Right forelimb (tissue), 1 donor: ENCODE measurements around the gene SOCS7.
A peak's percentile ranks its signal among the peaks of the same experiment; 100 is the strongest.

Experiments
- DNase-seq: peaks from one replicate; pipeline ENCODE4 v3.0.0-alpha.2; 2018

SOCS7 gene

DNA sequence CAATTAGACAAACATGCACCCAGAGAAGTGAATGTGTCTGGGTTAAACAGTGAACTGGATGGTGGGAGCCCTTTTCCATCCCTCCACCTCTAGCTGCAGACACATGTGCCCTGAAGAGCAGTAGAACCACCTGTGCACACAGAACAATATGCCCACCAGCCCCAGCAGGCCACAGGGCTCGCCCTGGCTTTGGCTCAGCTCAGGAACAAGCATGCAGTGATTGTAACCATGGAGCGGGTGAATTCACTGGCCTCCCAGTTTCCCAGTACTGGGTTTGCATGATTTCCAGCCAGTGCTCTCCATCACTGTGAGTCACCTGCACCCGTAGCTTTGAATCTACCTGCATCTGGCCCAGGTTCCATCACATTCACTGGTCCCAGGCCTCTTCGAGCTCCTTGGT, 13.1 kb upstream of the SOCS7 start:
- DNase-seq, result no peak

DNA sequence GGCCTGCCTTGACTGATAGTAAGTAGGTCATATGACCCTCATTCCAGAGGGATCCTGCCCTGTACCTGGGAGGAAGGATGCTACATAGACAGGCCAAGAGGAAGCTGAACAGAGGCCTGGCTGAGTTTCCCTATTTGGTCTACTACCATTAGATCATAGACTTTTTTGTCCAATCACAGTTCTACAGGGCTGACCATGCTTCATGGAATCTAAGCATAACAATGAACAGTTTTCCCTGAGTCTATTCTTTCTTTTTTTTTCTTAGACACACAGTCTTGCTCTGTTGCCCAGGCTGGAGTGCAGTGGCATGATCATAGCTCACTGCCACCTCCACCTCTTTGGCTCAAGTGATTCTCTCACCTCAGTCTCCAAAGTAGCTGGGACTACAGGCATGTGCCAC, 11.8 kb upstream of the SOCS7 start:
- DNase-seq, result no peak

DNA sequence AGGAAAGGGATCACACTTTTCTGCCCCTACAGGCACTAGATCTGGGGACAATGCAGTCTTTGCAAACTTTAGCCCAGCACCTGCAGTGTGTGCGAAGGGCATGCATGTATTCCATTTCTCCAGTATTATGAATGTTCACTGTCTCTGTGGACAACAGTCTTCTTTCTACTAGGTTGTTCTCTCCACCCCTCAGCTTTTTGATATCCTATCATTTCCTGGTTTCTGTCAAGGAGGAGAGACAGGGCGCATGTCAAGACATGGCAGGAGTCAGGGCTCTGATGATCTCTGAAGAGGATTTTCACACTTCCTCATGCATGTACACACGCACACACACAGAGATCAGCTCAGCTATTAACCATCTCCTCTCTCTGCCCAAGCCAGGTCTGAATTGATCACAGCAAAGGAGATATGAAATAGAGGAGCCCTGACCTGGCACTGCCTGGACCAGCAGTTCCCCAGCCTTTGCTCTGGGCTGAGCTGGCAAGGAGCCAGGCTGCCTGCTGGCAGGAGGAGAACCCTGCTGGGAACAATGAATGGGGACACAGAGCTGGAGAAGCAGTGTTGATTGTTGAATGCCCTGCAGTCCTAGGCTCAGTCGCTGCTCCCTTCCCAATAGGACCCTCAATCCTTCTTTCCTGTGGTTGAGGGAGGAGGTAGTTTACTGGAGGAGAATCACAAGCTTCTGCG, 10.5 kb upstream of the SOCS7 start:
- no peak for DNase-seq

DNA sequence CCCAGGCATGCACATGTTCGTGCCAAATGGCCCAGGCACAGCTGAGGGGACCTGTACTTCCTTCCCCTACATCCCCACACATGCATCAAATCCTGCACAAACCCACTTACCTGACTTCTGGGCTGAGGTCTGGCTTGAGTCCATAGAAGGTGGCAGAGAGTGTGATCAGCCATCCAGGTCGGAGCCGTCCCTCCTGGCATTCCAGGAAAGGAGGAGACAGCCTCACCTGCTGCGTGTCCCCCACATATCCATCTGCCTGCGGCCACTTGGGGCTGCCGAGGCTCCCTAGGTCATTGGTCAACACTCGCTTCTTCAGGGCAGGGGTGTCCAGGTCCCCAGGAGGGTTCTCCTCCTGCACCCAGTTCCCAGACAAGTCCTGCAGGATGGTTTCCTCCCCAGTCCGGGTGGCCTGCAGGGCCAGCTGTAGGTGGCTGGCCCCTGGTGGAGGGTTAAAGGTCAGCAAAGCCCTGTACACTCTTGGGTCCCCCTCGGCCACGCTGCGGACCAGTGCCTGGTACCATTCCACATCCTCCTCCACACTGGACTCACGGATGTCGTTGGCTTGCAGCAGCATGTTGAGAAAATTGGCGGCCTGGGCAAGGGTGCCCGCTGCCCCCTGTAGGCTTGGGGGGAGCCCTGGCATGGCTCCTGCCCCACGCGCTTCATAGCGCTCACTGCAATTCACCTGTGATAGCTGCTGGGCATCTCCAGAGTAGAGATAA, 8.6 kb upstream of the SOCS7 start:
- DNase-seq, result no peak

DNA sequence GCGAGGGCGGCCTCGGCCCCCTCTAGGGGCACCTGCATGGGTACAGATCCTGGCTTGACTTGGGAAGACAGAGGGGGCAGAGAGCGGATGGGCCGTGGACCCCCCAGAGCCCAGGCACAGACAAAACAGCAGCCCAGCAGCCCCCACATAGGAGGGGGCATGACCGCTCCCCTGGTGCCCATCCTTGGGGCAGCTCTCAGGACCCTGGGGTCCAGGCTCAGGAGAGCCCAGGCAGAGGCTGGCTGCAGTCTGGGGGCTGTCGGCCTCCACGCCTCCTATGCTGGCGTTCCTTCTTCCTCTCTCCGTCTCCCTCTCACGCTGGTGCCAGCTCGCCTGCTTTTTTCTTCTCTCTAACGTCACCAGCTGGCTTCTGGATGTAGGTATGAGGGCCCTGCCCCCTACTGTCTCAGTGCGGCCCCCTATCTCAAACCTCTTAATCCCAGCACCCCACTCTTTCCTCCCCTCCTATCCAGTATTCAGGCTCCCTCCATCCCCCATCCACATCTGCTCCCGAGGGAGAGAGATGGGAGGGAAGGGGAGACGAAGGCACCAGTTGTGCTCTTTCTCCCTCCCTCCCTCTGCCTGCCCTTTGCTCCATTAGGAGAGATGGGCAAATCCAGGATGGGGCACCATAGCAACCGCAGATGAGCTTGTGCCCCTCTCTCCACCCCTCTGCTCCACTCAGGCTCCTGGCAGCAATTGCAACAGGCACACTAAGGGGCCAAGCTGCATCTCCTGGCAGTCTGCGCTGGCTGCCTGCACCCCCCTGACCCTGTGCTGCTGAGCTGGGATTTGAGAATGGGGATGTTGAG, 7.8 kb upstream of the SOCS7 start, which contains the start of gene GPR179:
GPR179 (minus strand) TSS at position 349 of the 812 bp plus-strand sequence; CDS start at position 182, 167 bp downstream.
- no peak for DNase-seq

DNA sequence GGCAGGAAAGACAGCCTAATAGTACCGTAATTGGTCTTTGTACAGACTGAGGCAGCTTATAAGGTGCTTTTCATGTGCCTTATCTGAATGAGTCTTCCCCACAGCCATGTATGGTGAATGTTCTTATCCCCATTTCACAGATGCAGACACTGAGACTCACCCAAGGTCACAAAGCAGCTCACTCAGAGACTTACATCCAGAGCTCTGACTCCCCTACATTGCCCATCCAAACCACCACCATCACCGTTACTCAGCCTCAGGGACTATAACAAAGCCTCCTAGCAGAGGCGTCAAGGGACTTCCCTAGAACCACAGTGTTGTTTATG, 7.3 kb upstream of the SOCS7 start:
- DNase-seq, result no peak

DNA sequence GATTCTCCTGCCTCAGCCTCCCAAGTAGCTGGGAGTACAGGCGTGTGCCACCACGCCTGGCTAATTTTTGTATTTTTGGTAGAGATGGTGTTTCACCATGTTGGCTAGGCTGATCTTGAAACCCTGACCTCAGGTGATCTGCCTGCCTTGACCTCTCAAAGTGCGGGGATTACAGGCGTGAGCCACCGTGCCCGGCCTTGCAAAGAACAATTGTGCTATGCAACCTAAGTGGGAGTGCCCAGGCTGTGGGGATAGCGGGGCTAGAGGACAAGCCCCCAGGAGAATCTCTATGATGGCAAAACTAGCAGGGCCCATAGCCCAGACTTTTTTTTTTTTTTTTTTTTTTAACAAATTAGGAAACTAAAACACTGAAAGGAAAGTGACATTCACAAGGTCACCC, 5.9 kb upstream of the SOCS7 start:
- no peak for DNase-seq

DNA sequence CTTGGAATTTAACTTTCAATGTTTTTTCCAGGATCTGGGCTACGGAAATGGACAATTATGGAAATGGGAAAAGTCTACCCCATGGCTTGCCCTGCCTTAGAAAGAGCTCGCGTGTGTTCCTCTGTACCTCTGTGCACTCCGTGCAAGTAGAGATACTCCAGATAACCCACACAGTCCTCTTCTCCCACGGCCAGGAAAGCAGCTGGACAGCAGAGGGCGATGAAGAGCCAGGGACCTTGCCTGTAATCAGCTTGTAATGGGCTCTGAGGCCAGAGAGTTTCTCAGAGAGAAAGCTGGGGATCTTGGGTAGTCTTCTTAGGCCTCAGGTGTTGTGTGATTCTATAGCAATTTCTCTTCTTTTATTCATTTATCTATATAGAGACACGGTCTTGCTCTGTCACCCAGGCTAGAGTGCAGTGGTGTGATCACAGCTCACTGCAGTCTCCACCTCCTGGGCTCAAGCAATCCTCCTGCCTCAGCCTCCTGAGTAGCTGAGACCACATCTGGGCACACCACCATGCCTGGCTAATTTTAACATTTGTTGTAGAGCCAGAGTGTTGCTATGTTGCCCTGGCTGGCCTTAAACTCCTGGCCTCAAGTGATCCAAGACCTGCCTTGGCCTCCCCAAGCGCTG, 2.4 kb upstream of the SOCS7 start:
- peak; percentile 90 for DNase-seq

DNA sequence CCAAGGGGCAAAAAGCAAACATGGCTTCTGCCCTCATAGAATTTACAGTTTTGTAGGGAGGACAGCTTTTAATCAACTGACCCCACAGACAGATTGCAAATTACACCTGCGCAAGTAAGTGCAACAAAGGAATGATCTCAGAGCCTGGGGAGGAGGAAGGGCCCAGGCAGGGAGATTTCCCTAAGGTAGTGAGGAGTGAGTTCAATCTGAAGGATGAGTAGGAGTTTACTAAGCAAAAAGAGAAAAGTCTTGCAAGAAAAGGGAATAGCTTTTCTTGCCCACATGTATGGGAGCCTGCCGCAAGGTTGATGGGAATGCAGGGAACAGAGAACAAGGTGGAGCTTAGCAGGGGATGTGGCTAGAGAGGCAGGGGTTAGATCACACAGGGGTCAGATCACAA, 1.6 kb upstream of the SOCS7 start:
- no peak for DNase-seq

DNA sequence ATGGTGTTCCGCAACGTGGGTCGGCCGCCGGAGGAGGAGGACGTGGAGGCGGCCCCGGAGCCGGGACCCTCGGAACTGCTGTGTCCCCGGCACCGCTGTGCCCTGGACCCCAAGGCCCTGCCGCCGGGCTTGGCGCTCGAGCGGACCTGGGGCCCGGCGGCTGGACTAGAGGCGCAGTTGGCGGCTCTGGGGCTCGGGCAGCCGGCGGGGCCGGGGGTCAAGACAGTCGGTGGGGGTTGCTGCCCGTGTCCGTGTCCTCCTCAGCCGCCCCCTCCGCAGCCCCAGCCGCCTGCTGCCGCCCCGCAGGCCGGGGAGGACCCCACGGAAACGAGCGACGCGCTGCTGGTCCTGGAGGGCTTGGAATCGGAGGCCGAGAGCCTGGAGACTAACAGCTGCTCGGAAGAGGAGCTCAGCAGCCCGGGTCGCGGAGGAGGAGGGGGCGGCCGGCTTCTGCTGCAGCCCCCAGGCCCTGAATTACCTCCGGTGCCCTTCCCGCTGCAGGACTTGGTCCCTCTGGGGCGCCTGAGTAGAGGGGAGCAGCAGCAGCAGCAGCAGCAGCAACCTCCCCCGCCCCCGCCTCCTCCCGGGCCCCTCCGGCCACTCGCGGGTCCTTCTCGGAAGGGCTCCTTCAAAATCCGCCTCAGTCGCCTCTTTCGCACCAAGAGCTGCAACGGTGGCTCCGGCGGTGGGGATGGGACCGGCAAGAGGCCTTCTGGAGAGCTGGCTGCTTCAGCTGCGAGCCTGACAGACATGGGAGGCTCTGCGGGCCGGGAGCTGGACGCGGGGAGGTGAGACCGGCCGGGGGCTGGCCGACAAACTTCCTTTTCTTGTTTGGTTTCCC, 821 bp downstream of the SOCS7 start:
- peak; percentile 69 for DNase-seq

DNA sequence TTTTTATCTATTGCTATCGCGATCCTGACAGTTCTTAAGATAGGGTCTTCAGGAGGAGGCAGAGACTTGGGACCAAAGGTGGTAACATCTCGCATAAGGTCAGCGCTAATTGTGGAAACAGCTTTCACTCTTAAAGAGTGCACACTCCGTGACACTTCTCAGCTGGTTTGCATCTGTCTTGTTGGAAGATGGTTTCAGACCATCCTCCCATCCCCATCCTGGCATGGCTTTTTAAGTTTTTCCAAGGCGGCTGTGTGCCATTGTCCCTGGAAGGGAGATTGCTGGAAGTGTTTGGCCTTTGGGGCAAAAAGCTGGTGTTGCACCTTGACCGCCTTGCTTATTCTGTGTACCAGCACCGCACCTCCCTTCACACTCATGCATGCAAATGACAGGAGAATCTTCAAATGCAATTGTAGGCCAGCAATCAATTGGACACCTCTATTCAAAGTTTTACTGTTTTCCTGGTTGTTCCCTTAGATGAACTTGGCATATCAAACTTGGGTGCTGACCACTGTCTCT, 1.5 kb downstream of the SOCS7 start:
- no peak for DNase-seq

DNA sequence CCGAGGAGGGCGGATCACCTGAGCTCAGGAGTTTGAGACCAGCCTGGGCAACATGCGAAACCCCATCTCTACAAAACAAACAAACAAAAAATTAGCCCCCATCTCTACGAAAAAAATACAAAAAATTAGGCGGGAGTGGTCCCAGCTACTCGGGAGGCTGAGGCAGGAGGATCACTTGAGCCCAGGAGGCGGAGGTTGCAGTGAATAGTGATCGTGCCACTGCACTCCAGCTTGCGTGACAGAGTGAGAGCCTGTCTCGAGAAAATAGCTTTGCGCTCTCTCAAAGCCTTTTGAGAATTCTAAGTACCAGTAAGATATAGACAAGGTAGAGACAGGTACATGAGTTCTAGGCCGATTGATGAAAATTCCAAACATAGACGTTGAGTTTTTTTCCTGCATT, 2.0 kb downstream of the SOCS7 start:
- no peak for DNase-seq

DNA sequence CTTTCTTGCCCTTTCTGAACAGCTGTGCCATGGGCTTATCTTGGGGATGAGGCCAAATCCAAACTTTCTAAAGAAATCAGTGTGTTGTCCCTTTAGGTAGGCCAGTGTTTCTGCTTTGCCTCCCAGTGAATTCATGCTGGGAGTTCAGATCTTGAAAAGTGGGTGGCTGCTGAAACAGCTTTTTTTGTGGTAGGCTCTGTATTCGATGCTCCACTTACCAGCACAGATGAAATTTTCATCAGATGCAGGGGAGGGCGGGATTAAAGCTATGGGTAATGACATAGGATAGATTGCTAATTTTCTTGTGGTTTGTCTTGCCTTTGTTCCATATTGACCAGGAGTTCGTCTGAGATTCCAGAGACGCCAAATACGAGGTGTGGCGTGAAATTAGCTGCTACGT, 2.8 kb downstream of the SOCS7 start:
- no peak for DNase-seq

DNA sequence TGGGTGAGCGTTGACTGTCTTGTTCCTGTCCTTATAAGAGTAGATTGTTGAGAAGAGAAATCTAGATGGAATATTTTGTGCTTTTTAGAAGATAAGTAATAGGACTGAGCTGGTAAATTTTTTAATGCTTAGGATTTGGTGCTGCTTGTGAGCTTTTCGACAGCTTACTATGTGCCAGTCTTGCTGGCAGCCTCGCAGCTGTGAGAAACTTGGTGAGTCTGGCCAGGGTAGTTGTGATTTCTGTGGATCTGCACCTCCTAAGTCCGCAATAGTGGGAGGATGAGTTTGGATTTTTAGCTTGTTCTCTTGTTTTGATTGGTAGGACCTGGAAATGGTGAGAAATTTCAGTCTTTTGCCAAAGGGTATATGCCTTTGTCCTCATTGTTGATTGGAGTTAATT, 3.6 kb downstream of the SOCS7 start:
- DNase-seq, result no peak

DNA sequence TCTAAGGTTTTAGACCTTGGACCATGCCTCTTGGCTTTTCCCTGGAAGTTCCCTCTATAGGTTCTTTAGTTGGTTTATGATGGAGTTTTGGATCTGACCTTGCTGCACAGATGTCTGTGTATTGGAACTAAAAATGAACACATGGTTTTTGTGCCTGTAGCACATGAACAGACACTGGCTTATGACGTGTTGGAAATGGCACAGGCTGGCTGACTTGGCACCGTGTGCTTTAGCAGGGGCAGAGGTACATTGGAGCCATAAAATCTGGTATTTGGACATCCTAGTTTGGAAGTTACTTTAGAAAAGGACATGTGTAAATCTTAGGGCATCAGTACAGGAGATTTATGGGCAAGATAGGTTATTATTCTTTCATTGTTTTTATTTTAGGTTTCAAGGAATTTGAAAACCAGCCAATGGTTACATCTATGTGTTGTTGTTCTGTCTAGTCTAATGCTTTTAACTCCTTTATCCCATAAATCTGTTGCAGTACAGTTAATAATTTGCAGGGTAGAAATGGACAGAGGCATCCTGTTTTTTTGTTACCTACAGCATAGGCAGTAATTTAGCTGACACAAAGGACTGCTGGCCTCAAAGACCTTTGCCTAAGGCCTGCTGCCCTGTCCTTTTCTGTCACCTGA, 6.0 kb downstream of the SOCS7 start:
- no peak for DNase-seq

DNA sequence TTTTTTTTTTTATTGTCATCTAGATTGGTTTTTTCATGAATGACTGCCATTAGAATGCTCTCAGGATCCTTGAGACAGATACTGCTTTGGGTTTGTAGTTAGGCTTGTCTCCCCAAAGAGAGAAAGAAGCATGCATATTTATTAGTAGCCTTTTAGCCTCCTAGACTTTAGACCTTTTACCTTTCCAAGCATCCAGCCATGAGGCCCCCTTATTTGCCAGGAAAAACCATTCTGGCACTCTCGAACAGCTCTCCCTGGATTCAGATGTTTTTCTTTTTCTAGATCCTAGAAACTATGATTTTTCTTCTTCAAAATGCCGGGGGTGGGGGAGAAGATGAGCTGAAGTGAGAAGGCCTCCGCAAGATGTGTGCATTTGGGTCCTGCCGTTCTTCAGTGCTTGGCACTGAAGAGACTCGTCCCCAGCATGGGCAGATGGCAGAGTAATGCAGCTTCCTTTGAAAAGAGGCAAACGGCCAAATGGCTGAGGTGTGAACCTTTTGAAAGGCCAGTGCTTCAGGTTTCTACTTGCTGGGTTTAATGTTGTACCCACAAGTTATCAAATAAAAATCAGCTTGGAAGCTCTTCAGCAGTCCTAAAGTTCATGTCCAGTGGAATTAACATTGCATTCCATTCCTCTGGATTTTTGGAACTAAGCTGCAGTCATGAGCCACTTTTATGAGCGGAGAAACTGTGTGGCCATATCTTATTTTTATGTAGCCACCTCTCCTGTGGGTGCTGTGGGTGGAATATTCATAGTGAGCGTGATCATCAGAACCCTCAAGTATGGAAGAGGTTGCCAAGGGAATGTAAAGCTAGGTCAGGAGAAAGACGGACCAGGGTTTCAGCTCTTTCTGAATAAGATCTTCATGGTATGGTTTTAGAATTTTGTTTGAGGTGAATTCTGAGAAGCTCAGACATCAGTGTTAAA, 7.2 kb downstream of the SOCS7 start:
- DNase-seq, result no peak

DNA sequence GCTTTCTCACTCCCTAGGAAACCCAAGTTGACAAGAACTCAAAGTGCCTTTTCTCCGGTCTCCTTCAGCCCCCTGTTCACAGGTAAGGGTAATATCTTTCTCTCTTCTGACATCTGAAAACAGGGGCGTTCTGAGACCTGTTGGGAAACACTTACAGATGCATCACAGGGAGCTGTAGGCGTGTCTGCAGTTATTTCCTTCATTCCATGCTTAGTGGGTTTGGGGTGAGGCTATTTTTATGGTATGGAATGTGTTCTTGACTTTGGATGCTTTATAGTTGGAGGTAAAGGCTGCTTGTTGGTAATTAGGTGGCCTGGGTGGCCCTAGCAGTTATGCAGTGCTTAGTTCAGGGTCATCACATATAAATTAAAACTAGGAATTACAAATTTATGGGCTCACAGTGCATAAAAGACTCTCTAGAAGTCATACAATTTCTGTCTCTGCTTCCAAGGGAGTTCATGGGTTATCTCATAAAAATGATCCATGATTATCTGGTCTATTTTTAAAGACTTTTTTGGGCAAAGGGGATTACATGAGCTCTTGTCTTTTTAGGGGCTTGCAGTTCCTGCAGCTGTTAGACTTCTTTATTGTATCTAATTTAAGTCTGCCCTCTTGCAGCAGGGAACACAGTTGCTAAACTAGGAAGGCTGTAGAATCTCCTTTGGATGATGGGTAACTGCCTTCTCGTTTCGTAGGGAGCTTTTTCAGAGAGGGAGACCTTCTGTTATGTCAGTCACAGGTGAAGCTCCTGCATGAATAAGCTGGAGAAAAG, 10.2 kb downstream of the SOCS7 start:
- DNase-seq, result no peak

DNA sequence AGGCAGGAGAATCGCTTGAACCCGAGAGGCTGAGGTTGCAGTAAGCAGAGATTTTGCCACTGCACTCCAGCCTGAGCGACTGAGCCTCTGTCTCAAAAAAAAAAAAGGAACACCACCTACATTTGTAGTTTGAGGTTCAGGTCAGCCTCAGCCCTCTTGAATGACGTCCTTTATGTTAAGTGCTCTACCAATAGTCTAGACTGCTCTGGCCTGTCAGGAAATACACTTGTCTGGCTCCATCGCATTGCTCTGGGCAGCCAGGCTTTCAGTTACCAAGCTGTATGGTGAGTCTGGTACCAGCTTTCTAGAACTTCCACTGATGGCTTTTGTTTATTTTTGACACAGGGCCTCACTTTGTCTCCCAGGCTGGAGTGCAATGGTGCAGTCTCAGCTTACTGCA, 11.4 kb downstream of the SOCS7 start:
- DNase-seq, result no peak

DNA sequence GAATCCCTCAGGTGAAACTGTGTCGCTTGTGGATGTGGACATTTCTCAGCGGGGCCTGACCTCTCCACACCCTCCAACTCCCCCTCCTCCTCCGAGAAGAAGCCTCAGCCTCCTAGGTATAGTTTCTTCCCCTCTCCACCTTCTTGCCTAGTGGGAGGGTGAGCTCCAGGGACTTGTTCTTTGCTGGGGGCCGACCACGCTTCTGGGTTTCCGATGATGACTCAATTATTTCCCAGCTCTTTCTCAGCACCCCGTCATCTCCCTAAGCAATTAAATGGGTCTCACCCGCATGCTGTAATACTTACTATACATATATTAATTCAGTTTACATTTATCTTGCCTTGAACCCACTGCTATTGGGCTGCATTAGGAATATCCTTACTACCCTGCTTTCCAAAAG, 13.1 kb downstream of the SOCS7 start:
- DNase-seq, result no peak
